Measurements from ENCODE around the gene CBARP.

GRCh38 chr19:1225440-1226226, 12.2 kb downstream of the CBARP start:
- TF ChIP-seq GATA2 (IDR thresholded peaks at IDR 0.05; ENCODE audit: low read depth, low read length) (no peak), GATA3 (IDR thresholded peaks at IDR 0.05; ENCODE audit: low read depth, low read length) (no peak)

Data from SH-SY5Y (cell line).